Astrocyte of the cerebellum (primary cell): Measurements from ENCODE around the gene XKR3.

ENCODE experiments used
- DNase-seq: peaks from one replicate; pipeline ENCODE4 v3.0.0-alpha.2; 2011; ENCODE audit warnings: low read depth
- H3K4me3 ChIP-seq: 2 replicates; pipeline ENCODE4 v1.5.1; 2011; ENCODE audit warnings: mild to moderate bottlenecking, low read depth, low read length, moderate library complexity
- in situ Hi-C: cut with HindIII; loops from 2 replicates; pipeline ENCODE4 v1.10.0; 2017; ENCODE audit warnings: low sequenced_read_pairs
- TF ChIP-seq, protein P1 (sequence below): IDR thresholded peaks from 2 replicates; pipeline ENCODE4 v1.5.1; 2012; ENCODE audit warnings: low read length, low read depth, moderate library complexity, mild to moderate bottlenecking; ENCODE audit errors: missing control alignments

XKR3 gene

DNA sequence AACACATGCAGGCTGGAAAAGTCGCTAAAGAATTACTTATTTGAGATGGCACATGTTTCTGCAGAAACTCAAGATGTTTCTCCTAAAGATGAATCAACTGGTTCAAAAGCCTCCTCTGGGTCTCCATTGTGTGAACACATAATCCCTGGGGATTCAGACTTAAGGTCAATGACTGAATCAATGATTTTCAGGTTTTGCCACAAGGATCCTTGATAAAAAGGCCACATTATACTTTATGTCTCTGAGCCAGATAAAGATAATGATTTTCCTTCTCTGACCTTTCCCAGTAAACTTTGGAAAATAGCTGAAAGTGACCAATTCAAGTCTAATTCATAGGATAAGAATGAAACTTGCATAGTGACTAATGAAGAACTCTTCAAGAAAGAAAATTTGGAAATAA, 2.3 kb upstream of the XKR3 start:
- no peak for DNase-seq
- TF ChIP-seq, protein P1, sequence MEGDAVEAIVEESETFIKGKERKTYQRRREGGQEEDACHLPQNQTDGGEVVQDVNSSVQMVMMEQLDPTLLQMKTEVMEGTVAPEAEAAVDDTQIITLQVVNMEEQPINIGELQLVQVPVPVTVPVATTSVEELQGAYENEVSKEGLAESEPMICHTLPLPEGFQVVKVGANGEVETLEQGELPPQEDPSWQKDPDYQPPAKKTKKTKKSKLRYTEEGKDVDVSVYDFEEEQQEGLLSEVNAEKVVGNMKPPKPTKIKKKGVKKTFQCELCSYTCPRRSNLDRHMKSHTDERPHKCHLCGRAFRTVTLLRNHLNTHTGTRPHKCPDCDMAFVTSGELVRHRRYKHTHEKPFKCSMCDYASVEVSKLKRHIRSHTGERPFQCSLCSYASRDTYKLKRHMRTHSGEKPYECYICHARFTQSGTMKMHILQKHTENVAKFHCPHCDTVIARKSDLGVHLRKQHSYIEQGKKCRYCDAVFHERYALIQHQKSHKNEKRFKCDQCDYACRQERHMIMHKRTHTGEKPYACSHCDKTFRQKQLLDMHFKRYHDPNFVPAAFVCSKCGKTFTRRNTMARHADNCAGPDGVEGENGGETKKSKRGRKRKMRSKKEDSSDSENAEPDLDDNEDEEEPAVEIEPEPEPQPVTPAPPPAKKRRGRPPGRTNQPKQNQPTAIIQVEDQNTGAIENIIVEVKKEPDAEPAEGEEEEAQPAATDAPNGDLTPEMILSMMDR, result no peak
- no peak overlapping the region for H3K4me3 ChIP-seq
- in situ Hi-C loops, result no loop called here

DNA sequence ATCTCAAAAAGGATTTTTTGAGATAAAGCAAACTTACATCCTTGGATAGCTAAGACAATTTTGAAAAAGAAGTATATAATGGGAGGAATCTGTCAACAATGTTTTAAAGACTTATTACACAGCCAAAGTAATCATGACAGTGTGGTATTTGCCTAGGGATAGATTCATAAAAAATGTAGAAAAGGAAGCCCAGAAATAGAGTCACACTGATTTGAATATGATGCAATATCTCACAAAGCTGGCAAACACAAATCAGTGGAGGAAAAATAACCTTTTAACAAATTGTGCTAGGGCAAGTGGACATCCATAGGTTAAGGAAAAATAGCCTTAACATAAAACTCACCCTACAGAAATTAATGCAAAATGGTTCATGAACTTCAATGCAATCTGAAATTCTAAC, 6.0 kb downstream of the XKR3 start:
- H3K4me3 ChIP-seq, result no peak overlapping the region
- no peak for DNase-seq
- TF ChIP-seq, protein P1, result no peak
- in situ Hi-C loops, result no loop called here

DNA sequence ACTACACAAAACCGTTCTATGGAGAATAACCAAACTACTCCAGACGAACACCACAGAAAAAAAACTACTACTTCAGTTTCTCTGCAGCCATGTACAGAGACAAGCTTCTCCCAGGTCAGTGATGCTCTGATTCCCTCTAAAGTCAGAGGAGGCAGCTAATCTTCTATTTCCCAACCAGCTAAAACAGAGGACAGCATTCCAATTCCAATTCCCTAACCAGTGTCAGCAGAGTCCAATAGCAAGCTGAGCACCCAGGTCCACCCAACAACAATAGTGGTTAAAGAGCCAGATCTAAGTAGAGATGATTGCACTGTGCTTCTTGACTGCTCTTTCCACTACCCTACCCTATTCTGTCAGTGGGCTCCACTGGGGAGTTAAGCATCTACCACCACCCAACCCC, 6.7 kb downstream of the XKR3 start:
- in situ Hi-C loops, result no loop called here
- H3K4me3 ChIP-seq, result no peak overlapping the region
- TF ChIP-seq, protein P1, result no peak
- no peak for DNase-seq

DNA sequence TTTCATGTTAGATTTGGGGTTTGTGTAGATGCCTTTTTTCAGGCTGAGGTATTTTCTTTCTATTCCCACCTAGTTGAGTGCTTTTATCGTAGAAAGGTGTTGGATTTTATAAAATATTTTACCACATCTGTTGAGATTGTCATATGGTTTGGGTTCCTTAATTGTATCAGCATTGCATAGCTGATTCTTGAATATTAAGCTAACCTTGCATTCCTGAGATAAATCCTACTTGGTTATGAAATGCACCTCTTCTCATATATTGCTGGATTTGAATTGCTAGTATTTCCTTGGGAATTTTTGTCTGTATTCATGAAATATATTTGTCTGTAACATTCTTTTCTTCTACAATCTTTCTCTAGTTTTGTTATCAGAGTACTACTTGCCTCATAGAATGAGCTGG, 10.1 kb downstream of the XKR3 start:
- in situ Hi-C loops, result no loop called here
- TF ChIP-seq, protein P1, result no peak
- no peak for DNase-seq
- no peak overlapping the region for H3K4me3 ChIP-seq

DNA sequence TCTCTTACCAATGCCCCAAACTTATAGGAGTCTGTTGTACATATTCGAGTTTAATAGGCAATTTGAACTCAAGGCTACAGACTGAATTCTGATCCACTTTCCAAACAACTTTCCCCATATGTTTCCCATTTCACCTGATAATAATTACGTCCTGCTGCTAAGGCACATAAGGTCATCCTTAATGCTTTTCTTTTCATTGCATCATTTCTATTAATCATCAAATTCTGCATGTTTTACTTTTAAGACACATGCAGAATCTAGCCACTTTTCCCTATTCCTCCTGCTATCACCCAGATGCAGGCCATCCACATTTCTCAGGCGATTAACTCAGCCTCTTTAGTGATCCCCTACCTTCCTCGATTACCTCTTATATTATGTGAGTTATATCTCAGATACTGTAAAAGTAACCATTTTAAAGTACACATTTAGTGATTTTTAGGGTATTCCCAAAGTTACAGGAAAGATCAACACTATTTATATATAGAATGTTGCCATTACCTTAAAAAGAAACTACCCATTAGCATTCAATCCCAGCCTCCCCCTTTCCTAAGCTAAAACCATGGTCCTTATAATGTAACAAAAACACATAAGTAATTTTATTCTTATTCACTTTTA, 14.9 kb downstream of the XKR3 start:
- TF ChIP-seq, protein P1, result no peak
- no peak overlapping the region for H3K4me3 ChIP-seq
- in situ Hi-C loops, result no loop called here
- no peak for DNase-seq

DNA sequence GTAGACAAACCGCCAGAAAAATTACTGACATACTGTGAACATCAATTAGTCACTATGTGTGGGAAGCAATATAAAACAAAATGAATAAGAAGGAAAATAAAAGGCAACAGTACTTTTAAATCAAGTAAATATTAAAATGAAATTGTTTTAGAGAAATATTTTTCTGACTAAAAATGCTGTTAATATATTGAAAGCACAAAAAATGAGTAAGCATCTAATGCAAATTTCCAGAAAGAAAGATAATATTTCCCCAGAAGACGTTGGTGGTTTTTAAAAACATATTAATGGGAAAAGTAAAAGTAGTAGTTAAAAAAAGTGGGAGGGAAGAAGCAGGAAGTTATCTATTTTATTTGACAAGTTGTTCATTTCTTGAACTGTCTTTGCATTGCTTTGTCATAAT, 16.5 kb downstream of the XKR3 start:
- in situ Hi-C loops, result no loop called here
- H3K4me3 ChIP-seq, result no peak overlapping the region
- TF ChIP-seq, protein P1, result no peak

More for the DNA sequence above, 16.5 kb downstream of the XKR3 start:
- DNase-seq, result no peak
